ENCODE measurements around the gene FNDC5.
"Not testable (repeated sequence)": the region's sequence is repeated elsewhere in the genome, so short reads cannot be mapped to it uniquely, and the experiment has no call there.

The FNDC5 gene

GRCh38 chr1:32870615-32871363, at the start of gene FNDC5:
Gene FNDC5 (minus strand): TSS chr1:32870912.
- no peak for DNase-seq

DNA sequence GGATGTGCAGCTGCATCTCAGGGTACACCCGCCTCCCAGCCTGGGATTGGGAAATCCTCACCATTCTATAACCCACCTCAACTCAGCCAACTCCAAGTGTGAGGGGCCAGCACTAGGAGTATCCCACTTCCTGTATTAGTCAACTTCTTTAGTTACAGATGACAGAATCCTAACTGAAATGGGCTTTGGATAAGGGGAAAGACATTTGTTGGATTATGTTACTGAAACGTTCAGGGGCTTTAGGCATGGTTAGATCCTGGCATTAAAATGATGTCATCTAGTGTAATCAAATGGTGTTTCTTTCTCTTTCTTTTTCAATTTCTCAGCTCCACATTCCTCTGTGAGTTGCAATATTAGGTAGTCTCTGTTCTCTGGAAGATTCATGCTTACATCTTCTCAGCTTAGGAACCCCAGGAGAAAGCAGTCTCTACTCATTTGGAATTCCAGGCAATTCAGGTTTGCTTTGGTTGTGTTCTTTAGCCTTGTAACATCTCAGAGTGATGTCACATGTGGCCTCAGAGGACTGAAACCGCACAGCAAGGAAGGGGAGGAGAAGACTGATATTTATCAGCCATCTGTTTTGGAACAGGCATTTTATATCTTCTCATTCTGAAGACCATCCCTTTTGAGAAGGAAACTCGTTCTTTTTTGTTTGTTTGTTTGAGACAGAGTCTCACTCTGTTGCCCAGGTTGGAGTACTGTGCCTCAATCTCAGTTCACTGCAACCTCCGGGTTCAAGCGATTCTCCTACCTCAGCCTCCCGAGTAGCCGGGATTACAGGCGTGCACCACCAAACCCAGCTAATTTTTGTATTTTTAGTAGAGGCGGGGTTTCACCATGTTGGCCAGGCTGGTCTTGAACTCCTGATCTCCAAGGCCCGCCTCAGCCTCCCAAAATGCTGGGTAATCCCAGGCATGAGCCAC, 49.4 kb upstream of the FNDC5 start:
- DNase-seq = no peak

- DNase-seq = no peak
These were observed 47.5 kb upstream of the FNDC5 start for GRCh38 chr1:32918179-32918578.

DNA sequence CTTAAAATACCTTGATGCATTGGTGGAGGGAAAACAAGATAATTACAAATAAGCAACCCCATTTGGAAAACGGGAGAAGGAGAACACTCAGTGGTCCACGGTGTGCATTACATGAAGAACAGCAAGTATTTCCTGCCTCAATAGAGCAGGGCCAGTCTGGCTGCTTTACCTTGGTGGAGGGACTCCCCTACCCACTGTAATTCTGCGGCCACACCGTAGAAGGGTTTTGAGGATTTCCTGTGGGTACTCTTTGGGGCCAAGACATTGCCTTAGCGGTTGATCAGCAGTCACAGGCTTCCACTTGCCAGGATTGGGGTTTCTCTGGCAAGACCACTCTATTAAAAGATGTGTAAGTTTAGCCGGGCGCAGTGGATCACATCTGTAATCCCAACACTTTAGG, 46.8 kb upstream of the FNDC5 start:
- no peak for DNase-seq

GRCh38 chr1:32915766-32916706, 45.3 kb upstream of the FNDC5 start:
- DNase-seq = no peak

- no peak for DNase-seq
These were observed 39.6 kb upstream of the FNDC5 start for GRCh38 chr1:32910319-32910718.

GRCh38 chr1:32907435-32907834, 36.7 kb upstream of the FNDC5 start:
- DNase-seq = no peak

- DNase-seq = no peak
These were observed 35.9 kb upstream of the FNDC5 start for GRCh38 chr1:32906654-32907053.

DNA sequence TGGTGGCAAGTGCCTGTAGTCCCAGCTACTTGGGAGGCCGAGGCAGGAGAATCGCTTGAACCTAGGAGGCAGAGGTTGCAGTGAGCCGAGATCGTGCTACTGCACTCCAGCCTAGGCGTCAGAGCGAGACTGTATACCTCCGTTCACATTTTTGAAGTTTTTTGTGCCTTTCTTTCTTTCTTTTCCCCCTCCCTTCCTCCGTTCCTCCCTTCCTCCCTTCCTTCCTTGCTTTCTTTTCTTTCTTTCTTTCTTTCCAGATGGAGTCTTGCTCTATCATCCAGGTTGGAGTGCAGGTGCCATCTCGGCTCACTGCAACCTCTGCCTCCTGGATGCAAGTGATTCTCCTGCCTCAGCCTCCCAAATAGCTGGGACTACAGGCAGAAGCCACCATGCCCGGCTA, 34.9 kb upstream of the FNDC5 start:
- not testable (repeated sequence) for DNase-seq

GRCh38 chr1:32904797-32905196, 34.1 kb upstream of the FNDC5 start:
- DNase-seq = no peak

GRCh38 chr1:32903991-32904785, 33.5 kb upstream of the FNDC5 start:
- no peak for DNase-seq

DNA sequence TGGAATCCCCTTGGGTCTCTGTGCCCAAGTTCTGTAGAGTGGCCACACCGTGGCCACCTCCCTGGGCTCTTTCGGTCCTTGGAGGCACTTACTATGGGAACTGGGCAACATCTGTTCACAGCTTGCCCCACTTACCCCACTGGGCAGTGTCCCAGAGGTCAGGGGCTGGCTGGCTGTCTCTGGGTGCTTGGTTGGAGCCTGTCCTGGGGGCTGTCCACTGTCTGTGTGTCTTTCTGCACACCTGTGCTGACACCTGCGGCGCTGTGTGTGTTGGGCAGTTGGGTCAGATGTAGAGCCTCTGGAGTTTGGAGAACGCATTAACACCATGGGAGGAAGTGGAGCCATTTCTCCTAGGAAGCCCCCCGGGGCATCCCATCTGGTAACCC, 31.8 kb upstream of the FNDC5 start:
- no peak for DNase-seq

- no peak for DNase-seq
These were observed 31.3 kb upstream of the FNDC5 start for GRCh38 chr1:32901823-32902534.

- DNase-seq = no peak
These were observed 30.5 kb upstream of the FNDC5 start, which contains the start of gene TMEM54 for GRCh38 chr1:32900956-32901822. Gene TMEM54 (minus strand): TSS chr1:32901389. CDS start chr1:32901238, 151 bp downstream.

- no peak for DNase-seq
These were observed 29.8 kb upstream of the FNDC5 start for GRCh38 chr1:32900371-32900955.

- DNase-seq = no peak
These were observed 29.0 kb upstream of the FNDC5 start for GRCh38 chr1:32899586-32900296.

GRCh38 chr1:32898958-32899357, 28.2 kb upstream of the FNDC5 start:
- DNase-seq = no peak

DNA sequence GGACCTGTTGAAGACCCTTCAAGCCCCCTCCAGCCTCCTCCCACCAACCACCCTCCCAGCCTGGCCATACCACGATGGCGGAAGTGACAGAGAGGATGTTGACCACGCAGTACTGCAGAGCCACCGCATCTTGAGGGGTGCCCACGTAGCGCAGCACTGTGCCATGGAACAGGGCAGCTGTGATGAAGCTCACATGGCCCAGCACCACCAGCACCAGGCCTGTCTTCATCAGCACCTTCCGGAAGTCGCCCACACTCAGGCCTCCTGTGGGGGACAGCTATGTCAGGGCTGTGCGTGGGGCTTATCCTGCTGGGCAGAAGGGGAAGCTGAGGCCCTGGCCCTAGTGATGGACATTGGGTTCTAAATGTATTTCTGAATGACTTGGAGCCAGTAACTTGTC, 27.3 kb upstream of the FNDC5 start:
- no peak for DNase-seq
